Stimulated activated naive CD8-positive, alpha-beta T cell treated with anti-CD3 and anti-CD28 coated beads, Interleukin-15, Interleukin-2, amounts not matched to agents 100 U/mL and 50 U/mL, for 24 hours (primary cell): ENCODE results near the gene MTRF1.
"Not testable (repeated sequence)": the region's sequence is repeated elsewhere in the genome, so short reads cannot be mapped to it uniquely, and the experiment has no call there.

Experiments used
- ATAC-seq: fragments of 150-1000 bp; cut with Tn5 transposase; one replicate; pipeline ENCODE4 v1.10.0; 2021
- DNase-seq: peaks from one replicate; pipeline ENCODE4 v3.0.0; 2021

The MTRF1 gene

GRCh38 chr13:41177616-41178015 is 85.8 kb downstream of the MTRF1 start:
- ATAC-seq: no peak
- no peak for DNase-seq

GRCh38 chr13:41175576-41175975 is 87.8 kb downstream of the MTRF1 start:
- not testable (repeated sequence) for DNase-seq

More at GRCh38 chr13:41175576-41175975, 87.8 kb downstream of the MTRF1 start:
- ATAC-seq: not testable (repeated sequence)
